HepG2 (cell line): ENCODE results near the gene EIF4H. TPM values are rescaled to one million over a fixed set of nuclear protein-coding genes. Genes with fewer than 3 reads are reported as not detected.

ENCODE experiments used
- AGO2 ChIP-seq: fragments of 200-400 bp; formaldehyde crosslinking; optimal IDR thresholded peaks from 2 replicates; pipeline ENCODE3; 2017; ENCODE audit warnings: mild to moderate bottlenecking, low read depth, low read length, moderate library complexity
- FIP1L1 ChIP-seq: fragments of 200-400 bp; formaldehyde crosslinking; IDR thresholded peaks from 2 replicates; pipeline ENCODE4 v1.6.1; 2018; ENCODE audit warnings: low read depth, mild to moderate bottlenecking, low read length, moderate library complexity, borderline replicate concordance; ENCODE audit not compliant: insufficient read depth
- POLR2G ChIP-seq: fragments of 200-400 bp; formaldehyde crosslinking; IDR thresholded peaks from 2 replicates; pipeline ENCODE4 v1.6.1; 2018; ENCODE audit warnings: mild to moderate bottlenecking, low read depth, low read length, moderate library complexity
- TAF15 ChIP-seq: fragments of 200-400 bp; formaldehyde crosslinking; IDR thresholded peaks from one replicate; pipeline ENCODE4 v1.6.1; 2018; ENCODE audit warnings: mild to moderate bottlenecking, low read depth, low read length; ENCODE audit not compliant: poor library complexity, severe bottlenecking
- ZKSCAN5 ChIP-seq: sonication (generic); formaldehyde crosslinking; IDR thresholded peaks from 2 replicates; pipeline ENCODE4 v1.5.1; 2020; ENCODE audit warnings: mild to moderate bottlenecking, missing genetic modification reagents
- ZNF264 ChIP-seq: sonication (generic); formaldehyde crosslinking; IDR thresholded peaks from 2 replicates; pipeline ENCODE4 v1.4.0; 2020; ENCODE audit warnings: missing genetic modification reagents
- ZNF33A ChIP-seq: sonication (generic); formaldehyde crosslinking; IDR thresholded peaks from 2 replicates; pipeline ENCODE4 v1.5.1; 2020; ENCODE audit warnings: missing genetic modification reagents, mild to moderate bottlenecking, moderate library complexity, borderline replicate concordance
- ZNF460 ChIP-seq: sonication (generic); formaldehyde crosslinking; IDR thresholded peaks from 2 replicates; pipeline ENCODE4 v1.5.1; 2020; ENCODE audit warnings: missing genetic modification reagents, mild to moderate bottlenecking, borderline replicate concordance
- ZNF558 ChIP-seq: sonication (generic); formaldehyde crosslinking; IDR thresholded peaks from 2 replicates; pipeline ENCODE4 v1.9.0; 2022; ENCODE audit warnings: mild to moderate bottlenecking, missing genetic modification reagents, borderline replicate concordance
- ZNF574 ChIP-seq: sonication (generic); formaldehyde crosslinking; IDR thresholded peaks from 2 replicates; pipeline ENCODE4 v1.4.0; 2020; ENCODE audit warnings: missing genetic modification reagents
- ZNF577 ChIP-seq: sonication (generic); formaldehyde crosslinking; IDR thresholded peaks from 2 replicates; pipeline ENCODE4 v1.4.0; 2020; ENCODE audit warnings: mild to moderate bottlenecking, low read depth, missing genetic modification reagents, borderline replicate concordance
- ZNF589 ChIP-seq: sonication (generic); formaldehyde crosslinking; conservative IDR thresholded peaks from 2 replicates; pipeline ENCODE4 v1.8.0; 2022; ENCODE audit warnings: mild to moderate bottlenecking, moderate library complexity, missing genetic modification reagents
- ZNF839 ChIP-seq: sonication (generic); formaldehyde crosslinking; IDR thresholded peaks from 2 replicates; pipeline ENCODE4 v1.4.0; 2020; ENCODE audit warnings: missing genetic modification reagents, mild to moderate bottlenecking, borderline replicate concordance
- polyA plus RNA-seq, 8 experiments: library from polyadenylated mRNA; depleted of rRNA in 3 of 8; stranded (reverse) in 7 of 8; unstranded in 1 of 8; fragments of >200 nt; fragmentation: Illumina TruSeq in 4 of 8; extraction: Trizol in 4 of 8; gene quantifications; 2 replicates each; pipeline versions ENCODE4 v1.2.1 to v1.2.3, GENCODE V29; 2011 to 2016; ENCODE audit warnings: low read depth in 4 of 8, missing spikeins in 1 of 8, mixed read lengths in 1 of 8; ENCODE audit not compliant: insufficient read depth in 1 of 8
- total RNA-seq, 5 experiments: library from RNA; depleted of rRNA; stranded (reverse); fragments of >200 nt; fragmentation: Illumina TruSeq; extraction: Trizol; gene quantifications; 2 replicates each; pipeline ENCODE4 v1.2.3, GENCODE V29; 2016; ENCODE audit warnings: low read depth in 1 of 5
- TF ChIP-seq, protein P1 (sequence below): sonication (generic); formaldehyde crosslinking; IDR thresholded peaks from one replicate; pipeline ENCODE4 v1.5.1; 2020; ENCODE audit warnings: mild to moderate bottlenecking, missing genetic modification reagents; ENCODE audit errors: not compliant biosample characterization
- TF ChIP-seq, protein P2 (sequence below): sonication (generic); formaldehyde crosslinking; IDR thresholded peaks from 2 replicates; pipeline ENCODE4 v1.4.0; 2020; ENCODE audit warnings: missing genetic modification reagents; ENCODE audit errors: not compliant biosample characterization
- TF ChIP-seq, protein P3 (sequence below): sonication (generic); formaldehyde crosslinking; IDR thresholded peaks from 2 replicates; pipeline ENCODE4 v1.8.0; 2022; ENCODE audit warnings: missing genetic modification reagents, low read depth, mild to moderate bottlenecking, borderline replicate concordance

Gene EIF4H
- total and polyA plus RNA-seq, 2 of the 13 experiments (the other 11 are each of a cell fraction or from before 2014, with no cell fraction given): 232 to 321 TPM

GRCh38 chr7:74155810-74156395 lies 18.3 kb upstream of the EIF4H start (continued):
- TF ChIP-seq, protein P1, sequence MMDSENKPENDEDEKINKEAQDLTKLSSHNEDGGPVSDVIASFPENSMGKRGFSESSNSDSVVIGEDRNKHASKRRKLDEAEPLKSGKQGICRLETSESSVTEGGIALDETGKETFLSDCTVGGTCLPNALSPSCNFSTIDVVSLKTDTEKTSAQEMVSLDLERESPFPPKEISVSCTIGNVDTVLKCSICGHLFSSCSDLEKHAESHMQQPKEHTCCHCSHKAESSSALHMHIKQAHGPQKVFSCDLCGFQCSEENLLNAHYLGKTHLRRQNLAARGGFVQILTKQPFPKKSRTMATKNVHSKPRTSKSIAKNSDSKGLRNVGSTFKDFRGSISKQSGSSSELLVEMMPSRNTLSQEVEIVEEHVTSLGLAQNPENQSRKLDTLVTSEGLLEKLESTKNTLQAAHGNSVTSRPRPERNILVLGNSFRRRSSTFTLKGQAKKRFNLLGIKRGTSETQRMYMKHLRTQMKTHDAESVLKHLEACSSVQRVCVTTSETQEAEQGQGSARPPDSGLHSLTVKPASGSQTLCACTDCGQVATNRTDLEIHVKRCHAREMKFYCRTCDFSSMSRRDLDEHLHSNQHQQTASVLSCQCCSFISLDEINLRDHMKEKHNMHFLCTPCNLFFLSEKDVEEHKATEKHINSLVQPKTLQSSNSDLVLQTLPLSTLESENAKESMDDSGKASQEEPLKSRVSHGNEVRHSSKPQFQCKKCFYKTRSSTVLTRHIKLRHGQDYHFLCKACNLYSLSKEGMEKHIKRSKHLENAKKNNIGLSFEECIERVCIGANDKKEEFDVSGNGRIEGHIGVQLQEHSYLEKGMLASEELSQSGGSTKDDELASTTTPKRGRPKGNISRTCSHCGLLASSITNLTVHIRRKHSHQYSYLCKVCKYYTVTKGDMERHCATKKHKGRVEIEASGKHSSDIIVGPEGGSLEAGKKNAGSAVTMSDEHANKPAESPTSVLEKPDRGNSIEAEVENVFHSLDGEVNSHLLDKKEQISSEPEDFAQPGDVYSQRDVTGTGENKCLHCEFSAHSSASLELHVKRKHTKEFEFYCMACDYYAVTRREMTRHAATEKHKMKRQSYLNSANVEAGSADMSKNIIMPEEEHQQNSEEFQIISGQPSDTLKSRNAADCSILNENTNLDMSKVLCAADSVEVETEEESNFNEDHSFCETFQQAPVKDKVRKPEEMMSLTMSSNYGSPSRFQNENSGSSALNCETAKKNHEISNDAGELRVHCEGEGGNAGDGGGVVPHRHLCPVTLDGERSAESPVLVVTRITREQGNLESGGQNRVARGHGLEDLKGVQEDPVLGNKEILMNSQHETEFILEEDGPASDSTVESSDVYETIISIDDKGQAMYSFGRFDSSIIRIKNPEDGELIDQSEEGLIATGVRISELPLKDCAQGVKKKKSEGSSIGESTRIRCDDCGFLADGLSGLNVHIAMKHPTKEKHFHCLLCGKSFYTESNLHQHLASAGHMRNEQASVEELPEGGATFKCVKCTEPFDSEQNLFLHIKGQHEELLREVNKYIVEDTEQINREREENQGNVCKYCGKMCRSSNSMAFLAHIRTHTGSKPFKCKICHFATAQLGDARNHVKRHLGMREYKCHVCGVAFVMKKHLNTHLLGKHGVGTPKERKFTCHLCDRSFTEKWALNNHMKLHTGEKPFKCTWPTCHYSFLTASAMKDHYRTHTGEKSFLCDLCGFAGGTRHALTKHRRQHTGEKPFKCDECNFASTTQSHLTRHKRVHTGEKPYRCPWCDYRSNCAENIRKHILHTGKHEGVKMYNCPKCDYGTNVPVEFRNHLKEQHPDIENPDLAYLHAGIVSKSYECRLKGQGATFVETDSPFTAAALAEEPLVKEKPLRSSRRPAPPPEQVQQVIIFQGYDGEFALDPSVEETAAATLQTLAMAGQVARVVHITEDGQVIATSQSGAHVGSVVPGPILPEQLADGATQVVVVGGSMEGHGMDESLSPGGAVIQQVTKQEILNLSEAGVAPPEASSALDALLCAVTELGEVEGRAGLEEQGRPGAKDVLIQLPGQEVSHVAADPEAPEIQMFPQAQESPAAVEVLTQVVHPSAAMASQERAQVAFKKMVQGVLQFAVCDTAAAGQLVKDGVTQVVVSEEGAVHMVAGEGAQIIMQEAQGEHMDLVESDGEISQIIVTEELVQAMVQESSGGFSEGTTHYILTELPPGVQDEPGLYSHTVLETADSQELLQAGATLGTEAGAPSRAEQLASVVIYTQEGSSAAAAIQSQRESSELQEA (CRISPR knock-in tag): no peak
- TF ChIP-seq ZKSCAN5 (CRISPR knock-in tag) (no peak), ZNF577 (CRISPR knock-in tag) (no peak), ZNF589 (CRISPR knock-in tag) (no peak), ZNF460 (no peak), AGO2 (no peak), TAF15 (no peak), POLR2G (no peak), ZNF558 (CRISPR knock-in tag) (no peak), ZNF839 (CRISPR knock-in tag) (no peak), FIP1L1 (no peak), ZNF264 (CRISPR knock-in tag) (no peak), ZNF574 (CRISPR knock-in tag) (no peak), ZNF33A (no peak)
- TF ChIP-seq, protein P2, sequence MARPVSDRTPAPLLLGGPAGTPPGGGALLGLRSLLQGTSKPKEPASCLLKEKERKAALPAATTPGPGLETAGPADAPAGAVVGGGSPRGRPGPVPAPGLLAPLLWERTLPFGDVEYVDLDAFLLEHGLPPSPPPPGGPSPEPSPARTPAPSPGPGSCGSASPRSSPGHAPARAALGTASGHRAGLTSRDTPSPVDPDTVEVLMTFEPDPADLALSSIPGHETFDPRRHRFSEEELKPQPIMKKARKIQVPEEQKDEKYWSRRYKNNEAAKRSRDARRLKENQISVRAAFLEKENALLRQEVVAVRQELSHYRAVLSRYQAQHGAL (CRISPR knock-in tag): no peak
- TF ChIP-seq, protein P3, sequence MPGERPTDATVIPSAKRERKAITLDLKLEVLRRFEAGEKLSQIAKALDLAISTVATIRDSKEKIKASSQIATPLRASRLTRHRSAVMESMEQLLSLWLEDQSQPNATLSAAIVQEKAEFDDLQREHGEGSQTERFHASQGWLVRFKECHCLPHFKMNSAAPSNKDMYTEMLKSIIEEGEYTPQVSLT (CRISPR knock-in tag): no peak
